BLaER1 (cell line): ENCODE results near the gene NAPB.

Experiments
- H3K27ac ChIP-seq: shearing (Covaris generic); formaldehyde crosslinking; 2 replicates; pipeline ENCODE4 v1.8.1; 2022
- H3K27me3 ChIP-seq: shearing (Covaris generic); formaldehyde crosslinking; 2 replicates; pipeline ENCODE4 v1.8.1; 2022
- H3K36me3 ChIP-seq: shearing (Covaris generic); formaldehyde crosslinking; 2 replicates; pipeline ENCODE4 v1.8.1; 2022
- H3K4me1 ChIP-seq: shearing (Covaris generic); formaldehyde crosslinking; 2 replicates; pipeline ENCODE4 v1.8.1; 2022
- H3K4me2 ChIP-seq: shearing (Covaris generic); formaldehyde crosslinking; 2 replicates; pipeline ENCODE4 v1.8.1; 2022
- H3K4me3 ChIP-seq: shearing (Covaris generic); formaldehyde crosslinking; 2 replicates; pipeline ENCODE4 v1.8.1; 2022
- H3K9ac ChIP-seq: shearing (Covaris generic); formaldehyde crosslinking; 2 replicates; pipeline ENCODE4 v1.8.1; 2022
- H3K9me3 ChIP-seq: shearing (Covaris generic); formaldehyde crosslinking; 2 replicates; pipeline ENCODE4 v1.8.1; 2022
- H4K20me1 ChIP-seq: shearing (Covaris generic); formaldehyde crosslinking; 2 replicates; pipeline ENCODE4 v1.8.1; 2022
- Cebpa-rat ChIP-seq: shearing (Covaris generic); IDR thresholded peaks from 2 replicates; pipeline ENCODE4 v1.8.1; 2022

The NAPB gene

GRCh38 chr20:23419657-23419994, 1.7 kb downstream of the NAPB start:
- peak overlapping the region; percentile 98 for H3K4me3 ChIP-seq
- H3K9ac ChIP-seq, result peak overlapping the region; percentile 94
- H3K4me2 ChIP-seq, result peak overlapping the region; percentile 93
- TF ChIP-seq Cebpa-rat, result no peak
- peaks cover 36% of the 10 kb centered on the region for H3K4me1 ChIP-seq
- 0 out of 2 replicates have a peak, but pooled peaks cover 5% of the 10 kb centered on the region for H3K36me3 ChIP-seq
- H3K9me3 ChIP-seq, result no peaks in the 10 kb centered on the region
- peak overlapping the region; percentile 93; the same call in 1 of the 2 replicates for H3K27ac ChIP-seq
- H4K20me1 ChIP-seq, result peaks cover 52% of the 10 kb centered on the region
- H3K27me3 ChIP-seq, result no peaks in the 10 kb centered on the region

DNA sequence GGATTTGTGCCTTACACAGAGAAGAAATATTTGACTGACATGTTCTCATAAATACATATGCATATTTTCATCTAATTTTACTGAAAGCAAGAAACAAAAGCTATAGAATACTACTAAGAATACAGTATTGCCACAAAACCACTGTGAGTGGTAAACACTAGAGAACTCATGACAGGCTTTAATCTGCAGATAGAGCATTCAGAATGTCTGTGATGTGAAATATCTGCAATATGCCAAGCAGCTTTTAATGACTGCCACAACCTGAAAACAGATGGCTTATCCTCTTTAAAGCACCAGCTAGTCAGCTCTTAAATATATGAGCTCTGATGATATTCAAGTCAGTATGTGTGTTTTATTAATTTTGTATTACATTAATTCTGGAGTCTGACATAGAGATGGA, 3.4 kb downstream of the NAPB start:
- Histone ChIP-seq H3K4me3 (no peak overlapping the region), H4K20me1 (peaks cover 70% of the 10 kb centered on the region), H3K9me3 (no peaks in the 10 kb centered on the region), H3K27me3 (no peaks in the 10 kb centered on the region), H3K9ac (no peak overlapping the region), H3K36me3 (0 out of 2 replicates have a peak, but pooled peaks cover 5% of the 10 kb centered on the region), H3K4me2 (no peak overlapping the region), H3K4me1 (peaks cover 33% of the 10 kb centered on the region), H3K27ac (no peak overlapping the region)
- TF ChIP-seq Cebpa-rat, result no peak

DNA sequence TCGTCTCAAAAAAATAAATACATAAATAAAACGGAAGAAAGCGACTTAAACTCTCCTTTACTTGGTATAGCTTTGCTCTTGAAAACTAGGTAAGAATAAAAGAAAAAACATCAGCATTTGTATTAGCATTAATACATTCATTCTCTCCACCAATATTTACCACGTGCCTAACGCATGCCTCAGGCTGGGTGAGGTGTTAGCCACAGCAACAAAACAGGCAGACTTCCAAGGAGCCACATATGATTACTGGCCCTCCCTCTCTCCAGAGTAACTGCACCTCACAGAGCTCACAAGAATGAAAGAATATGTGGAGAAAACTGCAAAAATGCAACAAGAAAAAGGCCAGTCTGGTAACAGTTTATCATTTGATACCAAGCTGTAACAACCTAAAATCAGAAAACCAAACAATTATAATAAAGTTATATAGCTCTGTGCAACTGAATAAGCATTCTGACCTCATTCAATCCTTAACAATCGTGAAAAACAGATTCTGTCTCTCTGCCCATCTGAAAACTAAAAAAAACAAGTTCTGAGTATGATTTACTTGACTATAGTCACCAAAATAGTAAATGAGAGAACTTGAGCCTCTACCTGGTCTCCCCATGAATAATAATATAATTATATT, 5.2 kb downstream of the NAPB start:
- Histone ChIP-seq H3K36me3 (0 out of 2 replicates have a peak, but pooled peaks cover 5% of the 10 kb centered on the region), H4K20me1 (peaks cover 88% of the 10 kb centered on the region), H3K27me3 (no peaks in the 10 kb centered on the region), H3K27ac (no peak overlapping the region), H3K9ac (no peak overlapping the region), H3K4me2 (no peak overlapping the region), H3K4me3 (no peak overlapping the region), H3K4me1 (peaks cover 27% of the 10 kb centered on the region), H3K9me3 (no peaks in the 10 kb centered on the region)
- no peak for TF ChIP-seq Cebpa-rat

GRCh38 chr20:23415555-23415954, 5.7 kb downstream of the NAPB start:
- Histone ChIP-seq H3K36me3 (0 out of 2 replicates have a peak, but pooled peaks cover 5% of the 10 kb centered on the region), H3K9me3 (no peaks in the 10 kb centered on the region), H3K9ac (no peak overlapping the region), H3K4me2 (no peak overlapping the region), H4K20me1 (peaks cover 93% of the 10 kb centered on the region), H3K27me3 (no peaks in the 10 kb centered on the region), H3K4me3 (no peak overlapping the region), H3K4me1 (peaks cover 27% of the 10 kb centered on the region), H3K27ac (no peak overlapping the region)
- no peak for TF ChIP-seq Cebpa-rat

DNA sequence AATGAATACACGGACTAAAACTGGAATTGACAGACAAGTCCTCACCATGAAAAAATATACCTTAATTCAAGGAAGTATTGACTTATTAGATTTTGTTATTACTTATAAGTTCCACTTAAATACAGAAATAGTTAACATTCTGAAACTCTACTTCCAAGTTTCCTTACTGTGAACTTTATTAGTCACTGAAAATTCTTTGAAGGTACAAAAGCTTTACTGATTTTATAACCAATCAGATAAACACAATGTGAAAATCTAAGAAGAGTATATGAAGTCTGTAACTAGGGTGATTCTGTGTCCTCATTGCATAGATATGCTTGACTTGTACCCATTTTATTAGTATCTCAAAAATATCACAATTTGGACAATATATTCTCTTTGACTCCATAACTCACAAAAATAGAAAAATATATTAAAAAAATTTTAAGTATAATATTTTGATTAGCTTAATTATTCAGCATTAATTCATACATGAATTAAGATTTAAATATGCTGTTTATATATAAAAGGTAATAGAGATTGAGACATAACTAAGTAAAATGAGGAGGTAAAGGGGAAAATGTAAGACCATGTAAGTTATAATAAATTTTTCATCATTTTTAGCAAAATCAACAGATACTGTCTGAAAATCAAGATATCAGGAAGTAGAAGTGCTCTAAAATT, 6.6 kb downstream of the NAPB start:
- TF ChIP-seq Cebpa-rat, result no peak
- peaks cover 95% of the 10 kb centered on the region for H4K20me1 ChIP-seq
- H3K27me3 ChIP-seq, result no peaks in the 10 kb centered on the region
- H3K9me3 ChIP-seq, result no peaks in the 10 kb centered on the region
- no peak overlapping the region for H3K4me2 ChIP-seq
- H3K9ac ChIP-seq, result no peak overlapping the region
- no peak overlapping the region for H3K27ac ChIP-seq
- no peak overlapping the region for H3K4me3 ChIP-seq
- H3K36me3 ChIP-seq, result 0 out of 2 replicates have a peak, but pooled peaks cover 5% of the 10 kb centered on the region
- H3K4me1 ChIP-seq, result peaks cover 22% of the 10 kb centered on the region

GRCh38 chr20:23413862-23414422, 7.3 kb downstream of the NAPB start:
- Histone ChIP-seq H3K4me3 (no peak overlapping the region), H3K36me3 (0 out of 2 replicates have a peak, but pooled peaks cover 5% of the 10 kb centered on the region), H3K9ac (no peak overlapping the region), H3K4me1 (peaks cover 15% of the 10 kb centered on the region), H3K4me2 (no peak overlapping the region), H3K27ac (no peak overlapping the region), H4K20me1 (peaks cover 95% of the 10 kb centered on the region), H3K9me3 (no peaks in the 10 kb centered on the region), H3K27me3 (no peaks in the 10 kb centered on the region)
- no peak for TF ChIP-seq Cebpa-rat

- no peaks in the 10 kb centered on the region for H3K27me3 ChIP-seq
- H4K20me1 ChIP-seq, result peaks cover 95% of the 10 kb centered on the region
- H3K36me3 ChIP-seq, result 0 out of 2 replicates have a peak, but pooled peaks cover 5% of the 10 kb centered on the region
- no peak overlapping the region for H3K27ac ChIP-seq
- H3K4me1 ChIP-seq, result peaks cover 11% of the 10 kb centered on the region
- no peak overlapping the region for H3K4me2 ChIP-seq
- no peaks in the 10 kb centered on the region for H3K9me3 ChIP-seq
- H3K9ac ChIP-seq, result no peak overlapping the region
- no peak overlapping the region for H3K4me3 ChIP-seq
- TF ChIP-seq Cebpa-rat, result no peak
Measured at GRCh38 chr20:23412026-23412425, 9.3 kb downstream of the NAPB start.

DNA sequence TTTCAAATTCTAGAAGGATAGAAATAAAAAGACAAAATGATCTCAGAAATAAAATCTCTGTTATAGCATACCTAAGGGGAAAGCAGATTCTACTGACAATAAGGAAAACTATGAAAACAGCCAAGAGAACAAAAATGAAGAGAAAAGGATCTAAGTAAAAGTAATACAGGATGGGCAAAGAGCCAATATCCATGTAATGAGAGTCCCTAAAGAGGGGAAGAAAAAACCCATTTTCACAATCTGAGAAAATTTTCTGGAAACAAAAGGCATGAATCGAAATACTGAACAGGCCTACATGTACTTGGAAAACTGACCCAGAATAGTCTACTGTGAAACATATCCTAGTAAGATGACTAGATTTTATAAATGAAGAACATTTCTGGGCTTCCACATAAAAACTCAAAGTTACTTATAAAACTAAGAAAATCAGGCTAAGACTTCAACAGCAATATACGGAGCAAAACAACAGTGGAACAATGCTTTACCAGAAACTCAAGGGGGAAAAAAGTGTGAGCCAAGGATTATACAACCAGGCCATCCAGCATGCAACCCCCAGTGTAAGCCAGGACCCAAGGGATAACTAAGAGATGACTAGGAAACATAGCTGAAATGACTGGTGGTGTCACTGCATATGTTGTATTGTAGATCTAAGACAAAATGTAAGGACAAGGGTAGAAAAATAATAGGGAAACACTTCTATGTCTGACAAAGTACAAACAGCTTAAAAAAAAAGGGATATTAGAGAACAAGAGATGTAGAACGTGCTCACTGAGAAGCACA, 10.2 kb downstream of the NAPB start:
- no peaks in the 10 kb centered on the region for H3K27me3 ChIP-seq
- H3K4me3 ChIP-seq, result no peak overlapping the region
- no peaks in the 10 kb centered on the region for H3K9me3 ChIP-seq
- peaks cover 11% of the 10 kb centered on the region for H3K4me1 ChIP-seq
- H4K20me1 ChIP-seq, result peaks cover 94% of the 10 kb centered on the region
- no peak overlapping the region for H3K4me2 ChIP-seq
- H3K36me3 ChIP-seq, result 0 out of 2 replicates have a peak, but pooled peaks cover 5% of the 10 kb centered on the region
- no peak overlapping the region for H3K9ac ChIP-seq
- TF ChIP-seq Cebpa-rat, result no peak
- H3K27ac ChIP-seq, result no peak overlapping the region

DNA sequence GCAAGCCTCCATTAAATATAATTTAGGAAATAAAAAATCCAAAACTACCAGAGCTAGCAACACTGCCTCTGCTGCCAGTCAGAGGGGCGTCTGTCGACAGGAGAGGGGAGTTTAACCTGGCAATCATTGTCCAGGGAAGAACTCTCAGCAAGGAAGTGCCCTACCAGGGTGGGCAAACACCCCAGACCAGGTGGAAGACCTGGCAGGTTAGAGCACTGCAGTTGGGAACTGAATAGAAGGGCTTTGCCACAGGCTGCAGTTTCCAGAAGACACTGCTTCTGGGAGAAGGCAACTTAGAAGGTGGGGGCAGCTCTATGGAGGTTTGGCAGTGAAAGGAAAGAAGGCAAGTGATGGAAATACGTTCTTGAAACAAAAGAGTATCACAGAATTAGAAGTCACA, 11.5 kb downstream of the NAPB start:
- Histone ChIP-seq H3K4me3 (no peak overlapping the region), H3K36me3 (no peaks in the 10 kb centered on the region), H3K27me3 (no peaks in the 10 kb centered on the region), H3K4me1 (peaks cover 11% of the 10 kb centered on the region), H3K9me3 (no peaks in the 10 kb centered on the region), H3K4me2 (no peak overlapping the region), H3K9ac (no peak overlapping the region), H3K27ac (no peak overlapping the region), H4K20me1 (peaks cover 97% of the 10 kb centered on the region)
- no peak for TF ChIP-seq Cebpa-rat
